ENCODE data around the gene PHLDA2. TPM values are rescaled to one million over a fixed set of nuclear protein-coding genes. Genes with fewer than 3 reads are reported as not detected.

The PHLDA2 gene
- 4.1 and 7.2 TPM in 2 replicates for total RNA-seq

GRCh38 chr11:2928605-2929530 is at the start of gene PHLDA2:
TSS of gene PHLDA2 (minus strand) at chr11:2929420. CDS start at chr11:2929364, 56 bp downstream.

GRCh38 chr11:2885678-2886081 is 43.5 kb downstream of the PHLDA2 start, which contains the start of gene CDKN1C:
TSS of gene CDKN1C (minus strand) at chr11:2885775. CDS start at chr11:2885456, 319 bp downstream.

Other genes with a start within 250 kb of the PHLDA2 start
- 1.1 and 1.3 TPM in 2 replicates for gene KCNQ1OT1, start 229.4 kb downstream of the PHLDA2 start, total RNA-seq
- gene CDKN1C, start 43.6 kb downstream of the PHLDA2 start, total RNA-seq = 31.6 and 34.2 TPM in 2 replicates
- gene NAP1L4, start 62.9 kb upstream of the PHLDA2 start, total RNA-seq = 48.1 and 54.7 TPM in 2 replicates
- gene CARS1, start 128.0 kb upstream of the PHLDA2 start, total RNA-seq = 37.8 and 38.7 TPM in 2 replicates
- 29.2 and 42.4 TPM in 2 replicates for gene OSBPL5, start 235.9 kb upstream of the PHLDA2 start, total RNA-seq